ENCODE results near the gene SUGCT.
A peak's percentile ranks its signal among the peaks of the same experiment; 100 is the strongest.

Gene SUGCT

DNA sequence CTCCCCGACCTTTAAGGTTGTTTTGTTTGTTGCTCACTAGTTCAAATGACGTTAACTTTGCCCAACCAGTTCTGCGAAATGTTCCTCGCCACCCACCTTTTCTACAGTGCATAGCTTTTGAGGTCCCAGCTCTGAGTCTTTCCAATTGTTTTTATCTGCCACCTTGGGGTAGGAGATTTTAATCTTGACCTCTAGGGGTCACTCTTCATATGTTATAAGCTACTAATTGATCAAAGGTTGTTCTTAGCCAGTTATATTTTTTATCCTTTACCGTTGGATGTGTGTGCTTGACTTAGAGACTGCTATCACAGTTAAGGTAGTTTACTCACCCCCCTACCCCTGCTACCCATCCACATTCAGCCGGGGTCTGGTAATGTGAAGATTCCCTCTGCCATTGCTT is 372.4 kb downstream of the SUGCT start:
- no peak for DNase-seq (ENCODE audit: low spot score)
- no peak for FAIRE-seq

DNA sequence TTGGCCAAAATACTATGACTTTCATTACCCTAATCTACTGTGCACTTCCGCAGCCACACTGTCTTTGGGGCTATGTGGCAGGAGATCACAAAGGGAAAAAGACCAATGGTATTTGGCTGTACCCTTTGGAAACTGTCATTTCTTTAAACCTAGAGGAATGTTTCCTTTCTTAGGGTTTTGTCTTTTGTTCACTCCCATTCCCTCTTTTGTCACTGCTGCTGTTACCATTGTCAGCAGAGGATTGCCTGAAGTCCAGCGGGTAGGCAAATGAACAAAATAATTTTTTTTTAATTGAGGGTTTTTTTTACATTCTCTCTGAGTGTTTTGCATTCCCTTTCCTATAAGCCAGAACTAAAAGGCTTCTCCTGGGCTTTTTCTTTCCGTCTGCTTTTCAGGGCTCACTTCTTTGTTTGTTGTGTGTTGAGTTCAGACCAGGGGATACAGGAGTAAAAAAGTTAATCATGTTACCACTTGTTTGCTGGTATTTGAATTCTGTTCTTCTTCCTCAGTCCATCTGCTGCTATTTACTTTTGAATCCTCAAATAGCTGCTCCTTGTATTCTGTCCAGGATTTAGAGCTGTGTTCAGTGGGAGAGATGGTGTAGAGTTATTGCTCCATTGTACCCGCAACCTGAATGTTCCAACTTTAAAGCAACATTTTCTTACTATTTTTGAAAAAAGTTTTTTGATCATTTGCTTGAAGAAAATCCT is 374.6 kb downstream of the SUGCT start:
- no peak for DNase-seq (ENCODE audit: low spot score)
- FAIRE-seq, result no peak

DNA sequence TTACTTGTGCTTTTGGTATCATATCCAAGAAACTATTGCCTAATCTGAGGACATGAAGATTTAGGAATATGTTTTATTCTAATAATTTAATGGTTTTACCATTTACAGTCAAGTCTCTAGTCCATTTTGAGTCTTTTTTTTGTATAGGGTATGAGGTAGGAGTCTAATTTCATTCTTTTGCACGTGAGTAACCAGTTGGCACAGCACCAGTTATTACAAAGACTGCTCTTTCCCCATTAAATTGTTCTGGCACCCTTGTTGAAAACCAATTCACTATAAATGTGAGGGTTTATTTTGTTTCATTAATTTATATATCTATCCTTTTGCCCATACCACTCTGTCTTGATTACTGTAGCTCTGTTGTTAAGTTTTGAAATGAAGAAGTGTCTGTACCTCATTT is 381.6 kb downstream of the SUGCT start:
- DNase-seq (ENCODE audit: low spot score) (no peak), FAIRE-seq (no peak)

DNA sequence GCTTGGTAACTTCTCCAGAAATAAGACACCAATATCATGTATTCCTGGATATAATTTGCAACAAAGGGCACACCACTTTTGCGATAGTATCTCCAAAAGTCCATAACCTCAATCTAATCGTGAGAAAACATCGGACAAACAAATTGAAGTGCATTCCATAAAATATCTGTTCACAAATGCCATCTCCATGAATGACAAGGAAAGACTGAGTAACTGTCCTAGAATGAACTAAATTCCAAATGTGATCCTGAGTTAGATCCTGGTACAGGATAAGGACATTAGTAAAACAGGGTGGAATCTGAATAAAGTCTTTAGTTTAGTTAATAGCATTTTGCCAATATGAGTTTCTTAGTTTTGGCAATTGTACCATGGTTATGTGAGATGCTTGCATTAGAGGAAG is 384.2 kb downstream of the SUGCT start:
- FAIRE-seq, result no peak
- no peak for DNase-seq (ENCODE audit: low spot score)

DNA sequence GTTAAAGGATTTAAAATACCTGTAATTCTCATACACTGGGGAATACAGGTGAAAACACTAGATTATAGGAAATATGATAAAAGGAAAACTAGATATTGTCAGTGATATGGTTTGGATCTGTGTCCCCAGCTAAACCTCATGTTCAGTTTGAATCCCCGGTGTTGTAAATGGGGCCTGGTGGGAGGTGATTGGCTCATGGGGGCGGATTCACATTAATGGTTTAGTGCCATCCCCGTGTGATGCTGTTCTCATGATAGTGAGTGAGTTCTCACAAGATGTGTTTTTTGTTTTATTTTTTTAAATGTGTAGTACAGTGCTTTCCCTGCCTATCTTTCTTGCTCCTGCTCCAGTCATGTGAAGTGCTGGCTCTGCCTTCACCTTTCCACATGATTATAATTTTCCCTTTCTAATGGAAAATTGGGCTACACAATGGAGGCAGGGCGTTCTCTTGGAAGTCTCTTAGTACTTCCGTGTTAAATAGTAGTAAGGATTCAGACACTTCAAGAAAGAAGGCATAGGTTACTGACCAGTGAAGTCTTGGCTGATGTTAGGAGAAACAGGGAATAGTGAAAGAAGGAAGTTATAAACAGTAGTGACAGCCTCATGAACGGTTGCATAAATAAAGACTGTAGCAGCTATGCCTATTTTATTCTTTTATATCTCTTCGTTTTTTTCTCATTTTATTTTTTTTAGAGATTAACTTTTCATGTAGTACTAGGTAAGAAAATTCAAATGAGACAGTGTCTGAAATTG is 386.4 kb downstream of the SUGCT start:
- no peak for FAIRE-seq
- DNase-seq (ENCODE audit: low spot score), result no peak

DNA sequence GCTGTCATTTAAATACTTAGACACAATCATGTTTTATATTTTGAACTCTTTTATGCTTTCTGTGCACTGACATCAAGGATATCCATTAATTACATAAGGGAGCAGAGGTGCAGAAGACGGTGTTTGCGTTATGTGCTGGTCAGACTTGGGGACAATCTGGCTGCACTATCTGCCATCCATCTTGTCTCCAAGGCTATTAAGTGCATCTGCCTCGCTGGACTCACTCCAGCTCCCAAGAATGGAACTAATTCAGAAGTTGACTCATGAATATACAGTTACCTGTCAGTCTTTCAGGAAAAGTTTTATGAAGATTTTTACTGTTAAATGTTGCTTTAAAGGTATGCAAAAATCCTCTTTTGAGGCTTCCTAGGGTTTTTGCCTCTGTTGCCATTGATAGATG is 391.0 kb downstream of the SUGCT start:
- no peak for FAIRE-seq
- no peak for DNase-seq (ENCODE audit: low spot score)

DNA sequence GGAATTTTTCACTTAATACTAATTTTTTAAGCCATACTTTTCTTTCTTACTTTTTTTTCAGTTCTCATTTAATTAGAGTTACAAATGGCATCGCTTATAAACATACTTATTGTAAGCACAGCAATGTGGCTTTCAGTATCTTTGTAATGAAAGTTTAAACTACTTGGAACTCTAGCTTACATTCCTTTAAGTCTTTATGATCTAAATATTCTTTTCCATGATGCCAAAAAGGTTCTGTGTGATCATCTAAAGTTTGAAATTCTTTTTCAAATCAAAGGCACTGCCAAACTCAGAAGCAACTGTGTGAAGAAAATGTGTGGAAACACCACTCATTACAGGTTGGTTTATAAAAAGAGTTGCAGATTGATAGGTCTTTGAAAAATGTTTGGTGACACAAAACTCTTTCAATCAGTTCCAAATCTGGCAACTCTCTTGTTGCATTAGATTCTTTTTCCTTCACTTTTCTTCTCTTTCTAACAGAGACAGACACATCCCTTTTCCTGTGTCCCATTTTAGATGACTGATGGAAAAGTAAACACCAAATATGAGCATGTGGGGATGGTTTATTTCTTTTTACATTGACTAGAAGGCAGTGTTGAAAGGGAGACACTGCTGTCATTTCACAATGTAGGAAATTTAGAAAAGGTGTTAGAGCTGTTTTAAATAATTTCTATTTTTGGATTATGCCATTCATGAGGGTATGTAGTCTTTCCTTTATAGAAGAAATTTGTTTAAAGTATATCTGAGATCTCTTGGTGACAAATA is 392.3 kb downstream of the SUGCT start:
- FAIRE-seq, result no peak

DNA sequence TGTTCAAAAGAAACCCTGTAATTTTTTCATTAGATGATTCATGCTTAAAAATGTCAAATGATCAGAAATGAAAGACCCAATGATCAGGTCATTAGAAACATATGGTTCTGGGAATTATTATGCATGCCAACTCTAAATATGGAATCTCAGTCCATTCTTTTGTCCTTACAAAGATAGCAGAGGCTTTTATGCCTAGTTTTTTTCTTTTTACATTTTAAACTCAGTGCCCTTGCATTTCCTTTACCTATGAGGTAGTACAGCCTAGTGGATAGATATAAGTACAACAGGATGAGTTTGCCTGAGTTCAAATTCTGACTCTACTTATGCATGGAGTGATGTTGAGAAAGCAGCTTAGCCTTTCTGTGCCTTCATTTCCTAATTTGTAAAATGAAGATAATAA is 392.9 kb downstream of the SUGCT start:
- DNase-seq (ENCODE audit: low spot score) (no peak), FAIRE-seq (no peak)

More for the DNA sequence above, 392.3 kb downstream of the SUGCT start:
- DNase-seq (ENCODE audit: low spot score), result no peak

DNA sequence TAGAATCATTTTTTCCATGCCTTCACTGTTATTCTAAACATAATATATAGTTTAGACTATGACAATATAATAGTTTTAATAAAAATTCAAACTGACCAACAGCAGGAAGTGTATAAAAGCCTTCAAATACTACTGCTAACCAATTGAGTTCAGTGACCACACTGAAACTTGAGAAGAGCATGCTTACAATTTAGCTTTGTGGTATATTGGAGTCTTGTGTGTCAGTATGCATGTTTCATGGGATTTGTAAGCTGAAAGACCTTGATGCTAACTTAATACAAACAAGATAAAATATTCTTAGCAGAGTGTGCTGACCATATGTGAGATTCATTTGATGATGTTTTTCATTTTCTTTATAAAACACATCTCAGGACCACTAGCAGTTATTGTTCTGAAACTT is 395.5 kb downstream of the SUGCT start:
- FAIRE-seq (no peak), DNase-seq (ENCODE audit: low spot score) (no peak)

DNA sequence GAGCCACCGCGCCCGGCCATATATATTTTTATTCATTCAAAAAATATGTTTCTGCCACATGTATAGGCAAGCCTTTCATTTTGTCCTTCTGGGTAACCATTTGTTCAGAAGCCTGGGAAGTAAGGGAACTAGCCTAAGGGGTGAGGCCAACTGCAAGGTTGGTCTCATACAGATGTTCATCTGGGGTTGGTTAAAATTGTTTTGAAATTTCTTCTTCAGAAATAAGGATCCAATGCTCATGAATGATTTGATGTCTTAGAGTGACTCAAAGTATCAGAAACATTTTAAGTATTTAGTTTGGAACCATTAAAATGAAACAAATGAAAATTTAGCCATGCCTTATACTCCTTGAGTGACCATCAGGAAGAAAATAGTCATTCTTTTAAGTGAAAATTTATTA is 397.2 kb downstream of the SUGCT start:
- FAIRE-seq, result no peak
- no peak for DNase-seq (ENCODE audit: low spot score)

DNA sequence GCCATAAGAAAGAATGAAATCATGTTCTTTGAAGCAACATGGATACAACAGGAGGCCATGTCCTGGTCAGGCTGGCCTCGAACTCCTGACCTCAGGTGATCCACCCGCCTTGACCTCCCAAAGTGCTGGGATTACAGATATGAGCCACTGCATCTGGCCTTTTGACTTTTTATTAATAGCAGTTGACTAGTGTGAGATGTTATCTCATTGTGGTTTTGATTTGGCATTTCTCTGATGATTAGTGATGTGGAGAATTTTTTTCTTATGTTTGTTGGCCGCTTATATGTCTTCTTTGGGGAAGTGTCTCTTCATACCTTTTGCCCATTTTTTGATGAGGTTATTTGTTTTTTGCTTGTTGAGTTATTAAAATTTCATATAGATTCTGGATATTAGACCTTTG is 400.9 kb downstream of the SUGCT start:
- DNase-seq (ENCODE audit: low spot score) (no peak), FAIRE-seq (no peak)

DNA sequence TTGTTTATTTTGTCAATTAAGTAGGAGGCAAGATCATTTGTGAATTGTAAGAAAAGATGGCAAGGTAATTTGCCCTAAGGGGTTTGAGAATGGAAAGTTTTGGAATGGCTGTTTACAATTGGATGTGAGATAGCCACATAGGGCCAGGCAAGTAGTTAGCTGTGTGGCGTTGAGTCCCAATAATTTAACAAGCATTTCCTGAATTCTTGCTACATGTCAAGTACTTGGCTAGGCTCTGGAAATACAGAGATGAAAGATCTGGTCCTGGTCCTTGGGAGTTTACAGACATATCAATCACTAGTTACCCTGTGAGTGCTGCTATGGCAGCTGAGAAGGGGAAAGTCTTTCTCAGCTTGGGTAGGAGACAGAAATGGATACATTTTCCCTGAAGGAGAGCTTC is 401.6 kb downstream of the SUGCT start:
- FAIRE-seq (no peak), DNase-seq (ENCODE audit: low spot score) (no peak)

DNA sequence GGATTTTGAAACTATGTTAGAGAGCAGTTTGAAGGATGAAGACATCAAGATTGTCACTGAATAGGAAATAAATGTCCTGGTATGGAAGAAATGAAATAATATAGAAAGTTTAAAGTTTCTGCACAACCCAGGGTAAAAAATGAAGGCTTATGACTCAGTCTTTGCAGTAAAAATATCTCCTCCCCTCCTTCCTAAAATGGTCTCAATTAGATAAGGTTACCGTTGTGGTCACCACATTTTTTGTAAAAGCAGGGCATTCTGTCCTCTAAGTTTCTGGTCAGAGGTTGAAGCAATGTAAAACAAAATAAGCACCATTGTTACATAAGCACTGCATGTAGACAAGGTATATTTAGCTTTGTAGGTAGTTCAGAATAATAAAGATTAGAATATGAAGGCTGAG is 403.5 kb downstream of the SUGCT start:
- DNase-seq (ENCODE audit: low spot score), result no peak
- no peak for FAIRE-seq

DNA sequence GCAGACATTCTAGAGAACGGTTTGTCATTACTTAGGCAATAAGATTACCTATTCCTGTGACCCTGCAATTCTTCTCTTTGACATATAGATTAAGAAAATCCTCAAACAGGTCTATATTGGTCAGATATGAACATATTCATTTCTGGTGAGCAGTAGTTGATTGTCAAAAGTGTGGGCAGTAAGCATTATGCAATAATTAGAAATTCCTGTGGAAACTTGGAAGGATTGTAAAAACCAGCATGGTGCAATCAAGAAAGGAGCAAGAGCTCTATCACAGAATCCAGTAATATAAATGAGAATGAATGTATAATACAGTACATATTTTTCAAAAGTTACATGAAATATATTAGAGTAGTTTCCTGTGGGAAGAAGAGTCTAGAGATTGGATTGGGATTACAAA is 406.5 kb downstream of the SUGCT start:
- no peak for FAIRE-seq
- DNase-seq (ENCODE audit: low spot score), result no peak

DNA sequence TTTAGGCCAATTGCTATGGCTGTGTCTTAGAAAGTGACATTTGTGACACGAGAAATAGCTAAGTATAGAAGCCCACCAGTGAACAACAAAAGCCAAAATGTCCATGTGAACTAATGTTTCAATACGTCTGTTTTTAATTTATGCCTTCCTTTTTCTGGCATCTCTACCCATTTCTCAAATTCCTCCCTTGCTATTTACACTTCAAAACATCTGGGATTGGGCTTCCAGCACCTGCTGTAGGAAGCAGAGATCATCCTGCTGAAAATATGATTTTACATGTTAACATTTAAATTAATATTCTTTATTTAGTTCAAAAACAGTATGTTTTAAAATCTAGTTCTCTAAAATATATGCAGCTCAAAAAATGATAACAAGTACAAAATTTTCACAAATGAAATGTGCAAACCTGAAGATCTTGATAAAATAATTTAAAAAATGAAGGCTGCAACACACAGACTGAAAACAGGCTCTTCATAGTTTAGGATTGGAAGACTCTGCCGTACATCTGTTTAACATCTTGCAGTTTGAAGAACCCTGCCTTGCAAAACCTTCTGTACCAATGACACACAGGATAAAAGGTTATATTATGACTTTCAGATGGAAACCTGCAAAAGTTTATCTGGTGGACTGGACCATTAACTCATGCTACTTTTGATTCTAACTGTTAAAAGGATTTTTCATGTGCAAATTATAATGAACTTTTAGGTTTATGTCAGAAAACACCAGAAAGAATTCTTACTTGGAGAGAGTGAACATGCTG is 408.4 kb downstream of the SUGCT start:
- no peak for DNase-seq (ENCODE audit: low spot score)
- FAIRE-seq, result no peak

DNA sequence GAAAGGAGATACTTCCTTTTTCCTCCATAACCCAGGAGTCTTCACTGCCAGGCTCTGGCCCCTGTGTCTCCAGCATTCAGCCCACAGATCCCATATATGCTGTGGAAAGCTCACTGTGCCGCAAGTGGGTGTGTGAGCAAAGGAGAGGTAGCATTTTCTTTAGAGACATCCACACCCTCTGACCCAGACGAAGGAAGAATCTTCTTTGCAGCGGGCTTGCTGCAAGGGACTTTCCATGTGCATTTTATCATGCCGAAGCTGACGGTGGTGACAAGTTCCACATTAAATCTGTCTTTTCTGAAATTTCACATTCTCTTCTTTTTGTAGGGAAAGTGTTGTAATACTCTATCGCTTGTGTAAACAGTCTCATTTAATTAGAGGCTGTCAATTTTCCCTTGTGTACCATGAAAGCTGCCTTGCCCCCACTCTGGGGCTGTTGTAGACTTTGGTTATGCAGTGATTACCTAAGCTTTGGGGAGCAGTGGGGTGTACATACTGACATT is 409.5 kb downstream of the SUGCT start:
- DNase-seq (ENCODE audit: low spot score), result no peak
- no peak for FAIRE-seq

DNA sequence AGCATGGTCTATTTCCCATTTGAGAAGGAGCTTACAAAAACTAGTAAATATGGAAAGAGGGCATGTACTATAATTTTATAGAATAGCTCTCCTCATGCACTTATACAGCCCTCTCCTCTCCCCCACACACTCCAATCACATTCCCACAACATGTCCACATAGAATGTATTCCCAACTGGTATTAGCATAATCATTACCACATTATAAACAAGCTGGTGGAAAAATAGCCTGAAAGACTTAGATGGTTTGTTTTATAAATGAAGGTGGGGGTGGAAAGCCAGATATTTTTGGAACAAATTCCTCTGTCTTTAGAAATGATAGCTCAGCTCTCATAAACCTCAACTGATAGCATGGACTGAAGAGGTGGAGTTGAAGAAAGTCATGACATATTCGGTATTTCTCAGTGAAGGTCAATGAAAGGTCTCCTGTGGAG is 410.1 kb downstream of the SUGCT start:
- no peak for FAIRE-seq
- DNase-seq (ENCODE audit: low spot score), result no peak

DNA sequence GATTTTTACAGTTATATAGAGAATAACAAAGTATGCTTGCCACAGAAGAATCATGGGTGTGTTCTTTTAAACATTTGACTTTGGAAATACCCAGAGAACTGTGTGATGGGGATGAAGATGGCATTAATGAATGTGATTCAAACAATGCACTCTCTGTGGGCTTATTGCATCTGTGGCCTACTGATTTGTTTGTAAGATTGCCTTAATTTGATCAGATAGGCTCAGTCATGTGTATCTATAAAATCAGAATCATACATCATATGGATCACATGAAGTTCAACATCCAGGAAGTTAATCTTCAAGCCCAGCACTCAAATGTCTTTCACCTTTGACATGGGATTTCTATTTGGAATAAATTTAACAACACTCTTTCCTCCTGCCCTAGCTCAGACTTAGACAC is 410.9 kb downstream of the SUGCT start:
- no peak for DNase-seq (ENCODE audit: low spot score)
- no peak for FAIRE-seq

DNA sequence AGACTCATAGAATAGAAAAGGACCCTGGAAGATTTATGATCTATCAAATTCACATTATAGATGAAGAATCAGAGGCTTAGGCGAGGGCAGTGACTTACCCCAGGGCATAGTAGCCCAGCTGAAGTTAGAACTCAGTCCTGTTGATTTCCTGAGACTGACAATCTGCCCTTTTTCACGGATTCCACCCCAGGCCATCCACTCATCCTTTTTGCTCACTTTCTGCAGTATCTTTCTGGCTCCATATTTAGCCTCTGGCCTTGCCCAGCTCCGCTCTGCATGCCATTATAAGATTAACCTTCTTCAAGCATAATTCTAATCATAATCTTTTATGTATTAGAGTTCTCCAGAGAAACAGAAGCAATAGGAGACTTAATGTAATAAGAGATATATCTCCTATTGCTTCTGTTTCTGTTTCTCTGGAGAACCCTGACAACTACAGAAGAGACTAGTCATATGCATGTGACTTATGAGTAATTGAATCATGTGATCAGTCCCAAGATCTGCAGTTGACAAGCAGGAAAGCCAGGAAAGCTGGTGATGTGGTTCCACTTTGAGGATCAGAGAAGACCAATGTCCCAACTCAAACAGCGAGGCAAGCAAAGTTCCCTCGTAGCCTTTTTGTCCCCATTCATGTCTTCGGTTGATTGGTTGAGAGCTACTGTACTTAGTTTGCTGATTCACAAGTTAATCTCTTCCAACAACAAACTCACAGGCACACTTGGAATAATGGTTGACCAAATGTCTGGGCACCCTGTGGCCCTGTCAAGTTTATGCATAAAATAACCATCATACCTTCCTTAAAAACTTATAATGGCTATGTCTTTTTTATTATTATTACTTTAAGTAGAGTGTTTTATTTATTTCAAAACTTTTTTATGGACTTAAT is 412.1 kb downstream of the SUGCT start:
- DNase-seq (ENCODE audit: low spot score), result peak; percentile 42
- no peak for FAIRE-seq

DNA sequence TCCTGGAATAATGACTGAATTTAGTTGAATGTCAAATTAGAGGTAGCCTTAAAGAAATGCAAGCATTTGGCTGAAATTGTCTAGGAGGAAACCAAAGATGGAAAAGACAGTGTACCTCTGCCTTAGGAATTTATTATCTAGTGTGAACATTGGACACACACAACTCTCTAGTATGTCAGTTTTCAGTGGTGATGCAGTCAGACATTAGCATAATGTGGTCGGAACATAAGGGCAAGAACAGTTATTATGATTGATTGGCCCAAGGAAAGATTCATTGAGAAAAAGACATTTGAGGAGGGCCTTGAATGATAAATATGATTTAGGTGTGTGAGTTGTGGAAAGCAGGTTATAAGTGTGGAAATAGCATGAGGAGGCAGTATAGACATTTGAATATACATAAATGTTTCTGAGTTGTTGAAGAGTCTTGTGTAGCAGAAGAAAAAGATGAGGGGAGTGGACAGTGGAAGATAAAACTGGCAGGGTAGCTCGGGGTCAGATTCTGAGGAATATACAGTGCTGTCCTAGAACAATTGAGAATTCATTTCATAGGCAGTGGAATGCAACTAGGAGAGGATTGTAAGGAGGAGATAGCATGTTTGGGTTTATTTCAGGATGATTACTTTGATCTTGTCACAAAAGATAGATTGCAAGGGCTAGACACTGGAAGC is 414.7 kb downstream of the SUGCT start:
- FAIRE-seq, result no peak
- no peak for DNase-seq (ENCODE audit: low spot score)

Measured in RCC 7860 (cell line).